ENCODE data around the gene TBC1D22A. TPM values are rescaled to one million over a fixed set of nuclear protein-coding genes. Genes with fewer than 3 reads are reported as not detected.

TBC1D22A gene
- total RNA-seq, 2 donors from 2014 or later = 21.0 to 27.9 TPM

DNA sequence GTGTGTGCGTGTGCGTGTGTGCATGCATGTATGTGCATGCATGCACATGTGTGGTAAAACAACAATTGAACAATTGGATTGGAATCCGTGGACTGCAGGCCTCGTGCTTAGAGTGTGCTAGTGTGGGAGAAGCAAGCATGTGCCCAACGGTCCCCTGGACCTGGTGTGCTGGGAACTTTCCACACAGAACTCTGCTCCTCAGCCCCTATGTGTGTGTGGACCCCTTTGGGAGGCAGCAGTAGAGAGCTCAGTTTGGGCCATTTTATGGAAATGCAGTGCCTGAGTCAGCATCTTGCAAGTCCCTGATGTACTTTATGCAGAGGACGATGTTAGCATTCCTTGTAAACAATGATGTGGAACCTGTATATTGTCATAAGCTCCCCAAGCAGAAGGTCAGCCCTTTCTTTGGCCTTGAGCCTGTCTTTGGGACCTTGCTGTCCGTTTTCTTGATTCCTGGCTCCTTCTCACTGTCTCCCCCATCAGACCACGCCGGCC lies 167.3 kb downstream of the TBC1D22A start:
- H3K27me3 Mint-ChIP-seq (ENCODE audit: insufficient read depth) = no peaks in the 10 kb centered on the region

DNA sequence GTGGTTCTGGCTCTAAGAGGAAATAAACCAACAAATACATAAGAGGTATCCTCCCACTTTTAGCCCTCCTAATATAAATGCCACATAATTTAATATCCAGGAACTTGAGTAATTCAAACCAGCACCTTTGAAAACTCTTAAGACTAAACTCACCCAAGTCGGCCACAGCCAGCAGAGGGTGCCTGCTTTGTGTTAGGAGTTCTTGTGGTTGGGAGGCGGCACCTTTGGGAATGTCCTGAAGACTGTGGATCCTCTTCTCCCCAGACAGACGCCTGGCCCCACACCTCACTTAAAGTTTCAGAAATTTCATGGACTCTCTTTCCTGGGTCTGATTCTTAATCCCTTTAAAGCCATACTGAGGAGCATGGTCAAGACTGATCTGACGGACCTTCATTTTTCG lies 169.0 kb downstream of the TBC1D22A start:
- TF ChIP-seq, protein P1, sequence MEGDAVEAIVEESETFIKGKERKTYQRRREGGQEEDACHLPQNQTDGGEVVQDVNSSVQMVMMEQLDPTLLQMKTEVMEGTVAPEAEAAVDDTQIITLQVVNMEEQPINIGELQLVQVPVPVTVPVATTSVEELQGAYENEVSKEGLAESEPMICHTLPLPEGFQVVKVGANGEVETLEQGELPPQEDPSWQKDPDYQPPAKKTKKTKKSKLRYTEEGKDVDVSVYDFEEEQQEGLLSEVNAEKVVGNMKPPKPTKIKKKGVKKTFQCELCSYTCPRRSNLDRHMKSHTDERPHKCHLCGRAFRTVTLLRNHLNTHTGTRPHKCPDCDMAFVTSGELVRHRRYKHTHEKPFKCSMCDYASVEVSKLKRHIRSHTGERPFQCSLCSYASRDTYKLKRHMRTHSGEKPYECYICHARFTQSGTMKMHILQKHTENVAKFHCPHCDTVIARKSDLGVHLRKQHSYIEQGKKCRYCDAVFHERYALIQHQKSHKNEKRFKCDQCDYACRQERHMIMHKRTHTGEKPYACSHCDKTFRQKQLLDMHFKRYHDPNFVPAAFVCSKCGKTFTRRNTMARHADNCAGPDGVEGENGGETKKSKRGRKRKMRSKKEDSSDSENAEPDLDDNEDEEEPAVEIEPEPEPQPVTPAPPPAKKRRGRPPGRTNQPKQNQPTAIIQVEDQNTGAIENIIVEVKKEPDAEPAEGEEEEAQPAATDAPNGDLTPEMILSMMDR (conservative IDR thresholded peaks at IDR 0.05) = peak; percentile 57
- Histone ChIP-seq H3K9me3 (ENCODE audit: control insufficient read depth, low read length) (no peaks in the 10 kb centered on the region), H3K4me1 (ENCODE audit: control insufficient read depth, insufficient read depth, low read length) (no peaks in the 10 kb centered on the region), H3K9ac (ENCODE audit: extremely low read depth, low read length, poor library complexity, severe bottlenecking) (no peak overlapping the region), H3K27ac (ENCODE audit: low read depth, low read length) (no peak overlapping the region), H3K27me3 (ENCODE audit: control insufficient read depth, insufficient read depth, low read length, poor library complexity, severe bottlenecking) (no peaks in the 10 kb centered on the region), H3K36me3 (ENCODE audit: control insufficient read depth, insufficient read depth, low read length) (peaks cover 17% of the 10 kb centered on the region), H3K4me3 (ENCODE audit: low read length) (no peak overlapping the region)
- H3K4me1 Mint-ChIP-seq = peaks cover 8% of the 10 kb centered on the region
- H3K9me3 Mint-ChIP-seq = no peaks in the 10 kb centered on the region
- no peaks in the 10 kb centered on the region for H3K27me3 Mint-ChIP-seq (ENCODE audit: insufficient read depth)
- peaks cover 29% of the 10 kb centered on the region for H3K36me3 Mint-ChIP-seq (ENCODE audit: low read depth)
- WGBS, 2 experiments (ENCODE audit: insufficient coverage in 1 of 2, insufficient read length in 1 of 2) = 77 to 80% methylated on average over 4 to 5 of the region's 5 CpGs
- DNase-seq = peak; percentile 67
- peak overlapping the region; percentile 56 for H3K27ac Mint-ChIP-seq
- no peak overlapping the region for H3K4me3 Mint-ChIP-seq

More for the DNA sequence above, 167.3 kb downstream of the TBC1D22A start:
- no peak overlapping the region for H3K27ac ChIP-seq (ENCODE audit: low read depth, low read length)
- H3K9ac ChIP-seq (ENCODE audit: extremely low read depth, low read length, poor library complexity, severe bottlenecking) = no peak overlapping the region
- WGBS, 2 experiments (ENCODE audit: insufficient coverage in 1 of 2, insufficient read length in 1 of 2) = 90 to 94% methylated on average over 6 to 9 of the region's 9 CpGs
- Mint-ChIP-seq H3K27ac (no peak overlapping the region), H3K4me1 (peaks cover 3% of the 10 kb centered on the region), H3K4me3 (no peak overlapping the region), H3K9me3 (no peaks in the 10 kb centered on the region), H3K36me3 (ENCODE audit: low read depth) (peaks cover 25% of the 10 kb centered on the region)
- H3K36me3 ChIP-seq (ENCODE audit: control insufficient read depth, insufficient read depth, low read length) = peaks cover 17% of the 10 kb centered on the region
- TF ChIP-seq, protein P1 (conservative IDR thresholded peaks at IDR 0.05) = no peak
- DNase-seq = no peak
- no peaks in the 10 kb centered on the region for H3K9me3 ChIP-seq (ENCODE audit: control insufficient read depth, low read length)
- no peak overlapping the region for H3K4me3 ChIP-seq (ENCODE audit: low read length)
- H3K4me1 ChIP-seq (ENCODE audit: control insufficient read depth, insufficient read depth, low read length) = no peaks in the 10 kb centered on the region
- H3K27me3 ChIP-seq (ENCODE audit: control insufficient read depth, insufficient read depth, low read length, poor library complexity, severe bottlenecking) = no peaks in the 10 kb centered on the region

DNA sequence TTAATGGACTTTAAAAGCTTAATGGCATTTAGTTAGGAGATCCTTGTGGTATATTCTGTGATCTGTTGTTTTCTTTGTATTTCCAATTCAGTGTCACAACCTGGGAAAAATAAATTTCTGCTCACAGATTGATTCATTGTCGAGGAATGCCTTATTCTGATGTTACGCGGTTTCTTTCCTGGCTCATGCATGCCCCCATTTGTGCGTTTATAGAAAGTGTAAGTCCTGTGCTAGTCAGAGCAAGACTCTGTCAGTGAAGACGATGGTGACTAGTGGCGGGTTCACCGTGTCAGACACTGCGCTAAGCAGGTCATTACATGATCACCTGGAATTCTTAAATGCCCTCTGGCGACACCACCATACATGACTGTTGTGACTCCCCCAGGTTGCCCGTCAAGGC lies 169.4 kb downstream of the TBC1D22A start:
- DNase-seq = no peak
- Histone ChIP-seq H3K4me1 (ENCODE audit: control insufficient read depth, insufficient read depth, low read length) (no peaks in the 10 kb centered on the region), H3K36me3 (ENCODE audit: control insufficient read depth, insufficient read depth, low read length) (peaks cover 17% of the 10 kb centered on the region), H3K4me3 (ENCODE audit: low read length) (no peak overlapping the region), H3K27me3 (ENCODE audit: control insufficient read depth, insufficient read depth, low read length, poor library complexity, severe bottlenecking) (no peaks in the 10 kb centered on the region), H3K9me3 (ENCODE audit: control insufficient read depth, low read length) (no peaks in the 10 kb centered on the region), H3K27ac (ENCODE audit: low read depth, low read length) (no peak overlapping the region), H3K9ac (ENCODE audit: extremely low read depth, low read length, poor library complexity, severe bottlenecking) (no peak overlapping the region)
- Mint-ChIP-seq H3K4me1 (peaks cover 8% of the 10 kb centered on the region), H3K9me3 (no peaks in the 10 kb centered on the region), H3K36me3 (ENCODE audit: low read depth) (peaks cover 29% of the 10 kb centered on the region), H3K27ac (peak overlapping the region; percentile 56), H3K4me3 (no peak overlapping the region), H3K27me3 (ENCODE audit: insufficient read depth) (no peaks in the 10 kb centered on the region)
- WGBS, 2 experiments (ENCODE audit: insufficient coverage in 1 of 2, insufficient read length in 1 of 2) = 93 to 95% methylated on average over 10 of the region's 10 CpGs
- TF ChIP-seq, protein P1 (conservative IDR thresholded peaks at IDR 0.05) = no peak

Measured in endodermal cell (in vitro differentiated cells).